H1 (cell line): Measurements from ENCODE around the gene CGNL1. TPM values are rescaled to one million over a fixed set of nuclear protein-coding genes. Genes with fewer than 3 reads are reported as not detected.

Source experiments
- CTCF ChIA-PET: fragments of 300-600 bp; sonication (Branson Sonifier 250); formaldehyde crosslinking; loops from one replicate; lab custom pipeline; 2021; ENCODE audit not compliant: partially characterized antibody; lab: Charles Lee
- POLR2A ChIA-PET: fragments of 300-600 bp; sonication (Branson Sonifier 250); formaldehyde crosslinking; loops from one replicate; lab custom pipeline; 2021; ENCODE audit warnings: inconsistent platforms; ENCODE audit not compliant: partially characterized antibody; lab: Charles Lee
- DNase-seq, 2 experiments: peaks; one replicate each; pipeline versions ENCODE4 v3.0.0 to v3.0.0-alpha.2; 2010 to 2022; ENCODE audit warnings: low spot score in 2 of 2, low read depth in 1 of 2, mixed read lengths in 1 of 2
- FAIRE-seq: peaks from 2 replicates; lab custom pipeline; 2011; peaks lifted over from hg19 to GRCh38; lab: Jason Lieb, UNC
- H2AFZ ChIP-seq: 2 replicates; pipeline ENCODE4 v1.8.1; 2012; ENCODE audit warnings: low read length, inconsistent platforms
- H2AK5ac ChIP-seq: 2 replicates; pipeline ENCODE4 v1.6.1; 2013; ENCODE audit warnings: low read depth, low read length
- H2BK120ac ChIP-seq: replicated peaks from 2 replicates; pipeline ENCODE3; 2013; ENCODE audit warnings: low read depth, low read length, inconsistent platforms
- H2BK12ac ChIP-seq: 2 replicates; pipeline ENCODE4 v1.6.1; 2013; ENCODE audit warnings: low read depth, low read length
- H2BK15ac ChIP-seq: 2 replicates; pipeline ENCODE4 v1.6.1; 2013; ENCODE audit warnings: low read length
- H2BK20ac ChIP-seq: 2 replicates; pipeline ENCODE4 v1.6.1; 2013; ENCODE audit warnings: low read length
- H2BK5ac ChIP-seq: 2 replicates; pipeline ENCODE4 v1.6.1; 2013; ENCODE audit warnings: low read depth, low read length
- H3K14ac ChIP-seq: 2 replicates; pipeline ENCODE4 v1.6.1; 2013; ENCODE audit warnings: inconsistent platforms; ENCODE audit not compliant: insufficient read length
- H3K18ac ChIP-seq: 2 replicates; pipeline ENCODE4 v1.6.1; 2013; ENCODE audit warnings: low read length; ENCODE audit errors: extremely low read depth
- H3K23ac ChIP-seq: 2 replicates; pipeline ENCODE4 v1.6.1; 2013; ENCODE audit warnings: inconsistent platforms; ENCODE audit not compliant: insufficient read length
- H3K23me2 ChIP-seq: 2 replicates; pipeline ENCODE4 v1.6.1; 2013; ENCODE audit warnings: low read depth, low read length
- H3K27ac ChIP-seq: 2 replicates; pipeline ENCODE4 v1.6.1; 2011; ENCODE audit warnings: low read depth, low read length, inconsistent platforms
- H3K27me3 ChIP-seq, 4 experiments: replicated peaks in 1 of 4; 1 replicate in 1 of 4; 2 replicates in 3 of 4; pipeline versions ENCODE4 v1.6.1 to v1.8.1; 2011 to 2013; ENCODE audit warnings: low read length in 3 of 4, mild to moderate bottlenecking in 3 of 4, inconsistent platforms in 2 of 4, mixed read lengths in 2 of 4, moderate library complexity in 1 of 4; ENCODE audit not compliant: control insufficient read depth in 3 of 4, insufficient read depth in 3 of 4; ENCODE audit errors: extremely low read depth in 1 of 4
- H3K36me3 ChIP-seq, 4 experiments: 2 replicates each; pipeline versions ENCODE4 v1.6.1 to v1.8.1; 2011 to 2013; ENCODE audit warnings: mild to moderate bottlenecking in 4 of 4, low read length in 3 of 4, moderate library complexity in 2 of 4, control low read depth in 1 of 4, inconsistent platforms in 1 of 4; ENCODE audit not compliant: insufficient read depth in 4 of 4, control insufficient read depth in 2 of 4
- H3K4ac ChIP-seq: replicated peaks from 2 replicates; pipeline ENCODE3; 2013; ENCODE audit warnings: low read length, low read depth, mixed read lengths, inconsistent platforms; ENCODE audit not compliant: insufficient read length
- H3K4me1 ChIP-seq, 4 experiments: replicated peaks in 1 of 4; 1 replicate in 1 of 4; 2 replicates in 3 of 4; pipeline versions ENCODE4 v1.6.1 to v1.8.1; 2011 to 2013; ENCODE audit warnings: low read length in 3 of 4, inconsistent platforms in 2 of 4, mixed read lengths in 1 of 4; ENCODE audit not compliant: insufficient read depth in 4 of 4, control insufficient read depth in 3 of 4
- H3K4me2 ChIP-seq, 2 experiments: 2 replicates each; pipeline versions ENCODE4 v1.6.1 to v1.8.1; 2011 to 2013; ENCODE audit warnings: low read depth in 2 of 2, low read length in 2 of 2, control low read depth in 1 of 2, inconsistent platforms in 1 of 2, mild to moderate bottlenecking in 1 of 2; ENCODE audit not compliant: insufficient read depth in 1 of 2
- H3K4me3 ChIP-seq, 4 experiments: fragments of 200-600, 300-600 bp in 1 of 4; sonication (generic), shearing (Covaris generic), sonication (Bioruptor Twin) in 1 of 4; 2 replicates each; pipeline versions ENCODE4 v1.5.1 to v1.8.1; 2011 to 2016; ENCODE audit warnings: low read length in 4 of 4, low read depth in 3 of 4, control low read depth in 2 of 4, inconsistent platforms in 2 of 4, mild to moderate bottlenecking in 2 of 4, mixed read lengths in 1 of 4, moderate library complexity in 1 of 4; ENCODE audit not compliant: insufficient read depth in 2 of 4; ENCODE audit errors: extremely low read depth in 1 of 4
- H3K56ac ChIP-seq: replicated peaks from 2 replicates; pipeline ENCODE3; 2013; ENCODE audit warnings: low read depth, mild to moderate bottlenecking, mixed read lengths, low read length, inconsistent platforms; ENCODE audit not compliant: insufficient read length
- H3K79me1 ChIP-seq: 2 replicates; pipeline ENCODE4 v1.6.1; 2013; ENCODE audit warnings: low read depth, low read length, control low read depth
- H3K79me2 ChIP-seq, 2 experiments: 2 replicates each; pipeline versions ENCODE4 v1.6.1 to v1.8.1; 2012 to 2013; ENCODE audit warnings: low read length in 2 of 2, mild to moderate bottlenecking in 2 of 2, inconsistent platforms in 1 of 2; ENCODE audit not compliant: insufficient read depth in 2 of 2, control insufficient read depth in 1 of 2
- H3K9ac ChIP-seq, 4 experiments: replicated peaks in 1 of 4; 1 replicate in 1 of 4; 2 replicates in 3 of 4; pipeline versions ENCODE4 v1.6.1 to v1.8.1; 2011 to 2013; ENCODE audit warnings: low read depth in 3 of 4, low read length in 3 of 4, control low read depth in 2 of 4, mild to moderate bottlenecking in 2 of 4, moderate library complexity in 2 of 4, inconsistent platforms in 1 of 4; ENCODE audit errors: extremely low read depth in 1 of 4
- H3K9me3 ChIP-seq, 2 experiments: 2 replicates each; pipeline versions ENCODE4 v1.6.1 to v1.8.1; 2012 to 2013; ENCODE audit warnings: mild to moderate bottlenecking in 2 of 2, moderate library complexity in 2 of 2, control low read depth in 1 of 2, inconsistent platforms in 1 of 2, low read depth in 1 of 2, low read length in 1 of 2, mixed read lengths in 1 of 2; ENCODE audit not compliant: insufficient read depth in 2 of 2
- H4K20me1 ChIP-seq, 2 experiments: replicated peaks in 1 of 2; 2 replicates each; pipeline versions ENCODE3 to v1.8.1; 2011 to 2013; ENCODE audit warnings: inconsistent platforms in 2 of 2, low read length in 2 of 2, mild to moderate bottlenecking in 1 of 2; ENCODE audit not compliant: insufficient read depth in 2 of 2, control insufficient read depth in 1 of 2
- H4K5ac ChIP-seq: 2 replicates; pipeline ENCODE4 v1.6.1; 2013; ENCODE audit warnings: low read length, low read depth, mixed read lengths, inconsistent platforms; ENCODE audit not compliant: insufficient read length
- H4K8ac ChIP-seq: 2 replicates; pipeline ENCODE4 v1.8.0; 2013; ENCODE audit warnings: mild to moderate bottlenecking, moderate library complexity, low read length, inconsistent platforms; ENCODE audit not compliant: insufficient read depth; ENCODE audit errors: extremely low read depth
- H4K91ac ChIP-seq: replicated peaks from 2 replicates; pipeline ENCODE3; 2013; ENCODE audit warnings: low read length, mixed read lengths, inconsistent platforms; ENCODE audit not compliant: insufficient read length
- CHD2 ChIP-seq: IDR thresholded peaks from 2 replicates; pipeline ENCODE4 v1.6.1; 2012; ENCODE audit warnings: low read length, improper control_type of control experiment
- CTCF ChIP-seq, 3 experiments: IDR thresholded peaks; 1 replicate in 2 of 3; 2 replicates in 1 of 3; pipeline versions ENCODE4 v1.5.1 to v1.6.1; 2011; ENCODE audit warnings: low read length in 3 of 3, mild to moderate bottlenecking in 3 of 3, inconsistent platforms in 2 of 3, low read depth in 1 of 3, moderate library complexity in 1 of 3; ENCODE audit not compliant: insufficient read depth in 1 of 3; ENCODE audit errors: control extremely low read depth in 1 of 3
- JUN ChIP-seq: IDR thresholded peaks from 2 replicates; pipeline ENCODE4 v1.6.1; 2011; ENCODE audit warnings: low read depth, mild to moderate bottlenecking, improper control_type of control experiment, low read length
- JUND ChIP-seq: IDR thresholded peaks from 2 replicates; pipeline ENCODE4 v1.6.1; 2011; ENCODE audit warnings: mild to moderate bottlenecking, improper control_type of control experiment, low read length
- KDM1A ChIP-seq: fragments of 200-600, 300-600 bp; sonication (generic); IDR thresholded peaks from 2 replicates; pipeline ENCODE4 v1.7.1; 2016; ENCODE audit warnings: mild to moderate bottlenecking, low read length, borderline replicate concordance
- RAD21 ChIP-seq, 2 experiments: IDR thresholded peaks in 1 of 2; conservative IDR thresholded peaks in 1 of 2; 2 replicates each; pipeline ENCODE4 v1.6.1; 2011; ENCODE audit warnings: low read depth in 2 of 2, low read length in 2 of 2, improper control_type of control experiment in 1 of 2, inconsistent platforms in 1 of 2, mild to moderate bottlenecking in 1 of 2, moderate library complexity in 1 of 2
- SIN3A ChIP-seq, 2 experiments: IDR thresholded peaks in 1 of 2; conservative IDR thresholded peaks in 1 of 2; 2 replicates each; pipeline ENCODE4 v1.6.1; 2011 to 2012; ENCODE audit warnings: low read length in 2 of 2, improper control_type of control experiment in 1 of 2, low read depth in 1 of 2, mild to moderate bottlenecking in 1 of 2
- SIX5 ChIP-seq: IDR thresholded peaks from 2 replicates; pipeline ENCODE4 v1.6.1; 2011; ENCODE audit warnings: mild to moderate bottlenecking, low read depth, low read length
- WGBS, 2 experiments: shearing (Covaris generic) in 1 of 2; methylation state at CpG; one replicate each; pipeline versions ENCODE4 v1.1.6 to v1.1.7; 2013 to 2015; ENCODE audit warnings: low lambda C conversion rate in 2 of 2, mixed read lengths in 2 of 2, inconsistent platforms in 1 of 2, low coverage in 1 of 2, missing lambda C conversion rate in 1 of 2; ENCODE audit not compliant: insufficient replicate concordance in 2 of 2, insufficient coverage in 1 of 2, insufficient read length in 1 of 2; ENCODE audit errors: extremely low coverage in 1 of 2, missing lambda C conversion rate in 1 of 2; 5-methylcytosine and 5-hydroxymethylcytosine counted together
- polyA plus RNA-seq, 7 experiments: library from polyadenylated mRNA; depleted of rRNA in 3 of 7; stranded (reverse) in 5 of 7; unstranded in 2 of 7; fragments of >200 nt in 5 of 7; fragments of 200-250 nt in 2 of 7; gene quantifications; 1 replicate in 5 of 7; 2 replicates in 1 of 7; 4 replicates in 1 of 7; pipeline versions ENCODE4 v1.2.1 to v1.2.3, GENCODE V29; 2011 to 2013; ENCODE audit warnings: missing spikeins in 2 of 7, mixed read lengths in 2 of 7
- total RNA-seq: library from RNA; stranded (reverse); fragmentation: NEBNext Ultra II Directional; extraction: Animal tissue kit (Norgen Biotek cat#: 25700); gene quantifications from 2 replicates; pipeline ENCODE4 v1.2.1, GENCODE V29; 2021
- TF ChIP-seq, protein P1 (sequence below): IDR thresholded peaks from 2 replicates; pipeline ENCODE4 v1.6.1; 2011; ENCODE audit warnings: low read length, improper control_type of control experiment

Gene CGNL1
- total and polyA plus RNA-seq, 2 of the 8 experiments (the other 6 are each of a cell fraction or from before 2014, with no cell fraction given) = 21.8 to 75.6 TPM

DNA sequence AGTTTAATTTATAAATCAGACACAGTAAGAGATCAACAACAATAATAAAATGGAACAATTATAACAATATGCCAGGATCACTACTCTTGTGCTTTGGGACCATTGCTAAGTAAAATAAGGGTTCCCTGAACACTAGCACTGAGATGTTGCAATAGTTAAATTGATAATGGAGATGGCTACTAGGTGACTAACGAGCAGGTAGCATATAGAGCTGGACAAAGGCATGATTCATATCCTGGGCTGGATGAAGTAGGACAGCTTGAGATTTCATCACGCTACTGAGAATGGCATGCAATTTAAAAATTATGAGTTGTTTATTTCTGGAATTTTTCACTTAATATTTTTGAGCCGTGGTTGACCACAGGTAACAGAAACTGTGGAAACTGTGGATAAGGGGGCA is 194.7 kb downstream of the CGNL1 start:
- H3K14ac ChIP-seq = no peak overlapping the region
- no peak overlapping the region for H2BK120ac ChIP-seq
- TF ChIP-seq, protein P1, sequence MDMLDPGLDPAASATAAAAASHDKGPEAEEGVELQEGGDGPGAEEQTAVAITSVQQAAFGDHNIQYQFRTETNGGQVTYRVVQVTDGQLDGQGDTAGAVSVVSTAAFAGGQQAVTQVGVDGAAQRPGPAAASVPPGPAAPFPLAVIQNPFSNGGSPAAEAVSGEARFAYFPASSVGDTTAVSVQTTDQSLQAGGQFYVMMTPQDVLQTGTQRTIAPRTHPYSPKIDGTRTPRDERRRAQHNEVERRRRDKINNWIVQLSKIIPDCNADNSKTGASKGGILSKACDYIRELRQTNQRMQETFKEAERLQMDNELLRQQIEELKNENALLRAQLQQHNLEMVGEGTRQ = no peak
- TF ChIP-seq JUN = no peak
- TF ChIP-seq KDM1A = no peak
- TF ChIP-seq CHD2 = no peak
- no peak for TF ChIP-seq JUND
- TF ChIP-seq SIX5 = no peak
- TF ChIP-seq SIN3A (conservative IDR thresholded peaks at IDR 0.05 in 1 of 2, IDR thresholded peaks at IDR 0.05 in 1 of 2; ENCODE audit: low read depth in 1 of 2, low read length in 2 of 2) = no peak
- no peak for TF ChIP-seq RAD21 (IDR thresholded peaks at IDR 0.05 in 1 of 2, conservative IDR thresholded peaks at IDR 0.05 in 1 of 2; ENCODE audit: low read depth in 2 of 2, low read length in 2 of 2)
- TF ChIP-seq CTCF (IDR thresholded peaks at IDR 0.05; ENCODE audit: control extremely low read depth in 1 of 3, insufficient read depth in 1 of 3, low read depth in 1 of 3, low read length in 3 of 3) = no peak
- no peak overlapping the region for H3K27ac ChIP-seq
- FAIRE-seq = no peak
- H2BK20ac ChIP-seq = no peak overlapping the region
- H4K5ac ChIP-seq = no peak overlapping the region
- no peak overlapping the region for H3K4me3 ChIP-seq
- H3K9me3 ChIP-seq = no peaks in the 10 kb centered on the region
- H3K79me2 ChIP-seq = no peaks in the 10 kb centered on the region
- peaks cover 0 to 2% (median 0%) of the 10 kb centered on the region in 4 experiments; a peak in 2 of 7 replicates for H3K4me1 ChIP-seq
- H3K4ac ChIP-seq = no peak overlapping the region
- no peak overlapping the region for H2BK5ac ChIP-seq
- H3K36me3 ChIP-seq = no peaks in the 10 kb centered on the region
- WGBS, 2 experiments = 94% methylated on average over 3 of the region's 3 CpGs; no CpG with 5 or more reads in 1 of the 2 experiments
- H3K56ac ChIP-seq = no peak overlapping the region
- POLR2A ChIA-PET = no interaction called here
- H3K4me2 ChIP-seq = no peak overlapping the region
- H3K79me1 ChIP-seq = no peaks in the 10 kb centered on the region
- no peaks in the 10 kb centered on the region for H4K20me1 ChIP-seq
- no peak for DNase-seq
- no peak overlapping the region for H2AK5ac ChIP-seq
- H2BK12ac ChIP-seq = no peak overlapping the region
- no peak overlapping the region for H3K18ac ChIP-seq
- H3K23me2 ChIP-seq = no peaks in the 10 kb centered on the region
- CTCF ChIA-PET = interaction anchor here (1.0 to 1.5 kb wide), 3 partner anchors 10 to 230 kb away, joined by 4 to 5 read pairs (median 4); no protein-coding TSS in a partner anchor
- no peak overlapping the region for H3K9ac ChIP-seq
- no peak overlapping the region for H2AFZ ChIP-seq
- H4K8ac ChIP-seq = no peak overlapping the region
- H3K27me3 ChIP-seq = no peaks in the 10 kb centered on the region
- H3K23ac ChIP-seq = no peak overlapping the region
- no peak overlapping the region for H4K91ac ChIP-seq
- H2BK15ac ChIP-seq = no peak overlapping the region
